Measurements from ENCODE around the gene OR52E1. TPM values are rescaled to one million over a fixed set of nuclear protein-coding genes. Genes with fewer than 3 reads are reported as not detected.

The OR52E1 gene
- total RNA-seq = not detected

DNA sequence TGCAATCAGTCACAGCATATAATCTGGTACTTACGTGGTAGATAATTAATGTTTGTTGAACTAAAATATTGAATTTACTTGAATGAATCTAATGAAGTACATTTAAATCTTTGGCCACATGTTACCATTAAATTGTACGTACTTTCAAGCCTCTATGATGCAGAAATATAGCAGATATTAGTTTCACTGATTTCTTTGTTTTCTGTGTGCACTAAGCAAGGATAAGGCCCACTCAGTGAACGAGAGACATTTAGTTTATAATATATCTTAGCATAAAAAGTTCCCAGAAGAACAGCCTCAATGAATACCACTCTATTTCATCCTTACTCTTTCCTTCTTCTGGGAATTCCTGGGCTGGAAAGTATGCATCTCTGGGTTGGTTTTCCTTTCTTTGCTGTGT, at the start of gene OR52E1:
Gene OR52E1, plus strand, starts transcription at position 301 of the 400 bp plus-strand sequence.
- Histone ChIP-seq H3K27me3 (no peaks in the 10 kb centered on the region), H3K9me3 (no peaks in the 10 kb centered on the region), H3K27ac (no peak within 1 kb of the TSS), H3K36me3 (no peaks in the 10 kb centered on the region), H3K4me3 (no peak within 1 kb of the TSS), H3K4me1 (no peaks in the 10 kb centered on the region)
- TF ChIP-seq, protein P1, sequence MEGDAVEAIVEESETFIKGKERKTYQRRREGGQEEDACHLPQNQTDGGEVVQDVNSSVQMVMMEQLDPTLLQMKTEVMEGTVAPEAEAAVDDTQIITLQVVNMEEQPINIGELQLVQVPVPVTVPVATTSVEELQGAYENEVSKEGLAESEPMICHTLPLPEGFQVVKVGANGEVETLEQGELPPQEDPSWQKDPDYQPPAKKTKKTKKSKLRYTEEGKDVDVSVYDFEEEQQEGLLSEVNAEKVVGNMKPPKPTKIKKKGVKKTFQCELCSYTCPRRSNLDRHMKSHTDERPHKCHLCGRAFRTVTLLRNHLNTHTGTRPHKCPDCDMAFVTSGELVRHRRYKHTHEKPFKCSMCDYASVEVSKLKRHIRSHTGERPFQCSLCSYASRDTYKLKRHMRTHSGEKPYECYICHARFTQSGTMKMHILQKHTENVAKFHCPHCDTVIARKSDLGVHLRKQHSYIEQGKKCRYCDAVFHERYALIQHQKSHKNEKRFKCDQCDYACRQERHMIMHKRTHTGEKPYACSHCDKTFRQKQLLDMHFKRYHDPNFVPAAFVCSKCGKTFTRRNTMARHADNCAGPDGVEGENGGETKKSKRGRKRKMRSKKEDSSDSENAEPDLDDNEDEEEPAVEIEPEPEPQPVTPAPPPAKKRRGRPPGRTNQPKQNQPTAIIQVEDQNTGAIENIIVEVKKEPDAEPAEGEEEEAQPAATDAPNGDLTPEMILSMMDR (IDR thresholded peaks at IDR 0.05) = no peak
- TF ChIP-seq POLR2A (IDR thresholded peaks at IDR 0.05) = no peak
- DNase-seq = no peak

DNA sequence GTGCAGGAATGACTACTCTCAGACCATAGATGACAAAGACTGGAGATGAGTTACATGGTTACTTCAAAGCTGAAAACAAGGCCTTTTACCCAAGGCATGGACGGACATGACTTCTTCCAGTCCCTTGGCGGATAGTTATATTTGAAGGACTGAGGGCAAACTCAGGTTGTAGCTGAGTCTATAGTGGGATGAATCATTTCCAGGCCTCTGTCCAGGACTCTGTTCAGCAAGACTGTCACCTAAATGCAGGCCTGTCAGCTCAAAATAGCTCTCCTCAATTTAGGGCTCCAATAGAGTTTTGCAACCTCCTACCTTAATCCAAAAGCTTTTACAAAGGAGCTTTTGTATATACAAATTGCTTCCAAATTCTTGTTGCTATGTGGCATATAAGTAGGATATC, 47.4 kb upstream of the OR52E1 start:
- Histone ChIP-seq H3K9me3 (no peaks in the 10 kb centered on the region), H3K4me3 (no peak overlapping the region), H3K4me1 (no peaks in the 10 kb centered on the region), H3K27me3 (no peaks in the 10 kb centered on the region), H3K27ac (no peak overlapping the region), H3K36me3 (no peaks in the 10 kb centered on the region)
- TF ChIP-seq POLR2A (IDR thresholded peaks at IDR 0.05) = no peak
- TF ChIP-seq, protein P1 (IDR thresholded peaks at IDR 0.05) = no peak
- DNase-seq = no peak

DNA sequence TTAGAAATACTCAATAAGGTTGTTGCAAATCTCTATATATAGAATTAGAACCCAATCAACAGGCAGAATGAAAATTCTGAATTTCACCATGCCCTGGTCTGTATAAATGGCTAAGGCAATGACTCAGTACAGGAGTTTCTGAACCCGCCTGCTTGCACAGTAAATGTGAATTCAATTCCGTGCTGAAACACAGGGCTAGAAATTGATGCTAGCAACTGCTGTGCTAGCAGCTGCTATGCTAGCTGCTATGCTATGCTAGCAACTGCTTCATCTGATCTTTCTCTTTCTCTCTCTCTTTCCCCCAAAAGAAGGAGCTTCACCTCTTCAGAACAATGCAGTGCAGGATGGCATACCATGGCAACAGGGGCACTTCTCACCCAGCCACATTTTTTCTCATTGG, 32.7 kb upstream of the OR52E1 start:
- no peaks in the 10 kb centered on the region for H3K27me3 ChIP-seq
- no peak overlapping the region for H3K27ac ChIP-seq
- DNase-seq = no peak
- no peaks in the 10 kb centered on the region for H3K9me3 ChIP-seq
- no peaks in the 10 kb centered on the region for H3K36me3 ChIP-seq
- no peak for TF ChIP-seq POLR2A (IDR thresholded peaks at IDR 0.05)
- TF ChIP-seq, protein P1 (IDR thresholded peaks at IDR 0.05) = no peak
- H3K4me3 ChIP-seq = no peak overlapping the region
- H3K4me1 ChIP-seq = no peaks in the 10 kb centered on the region

DNA sequence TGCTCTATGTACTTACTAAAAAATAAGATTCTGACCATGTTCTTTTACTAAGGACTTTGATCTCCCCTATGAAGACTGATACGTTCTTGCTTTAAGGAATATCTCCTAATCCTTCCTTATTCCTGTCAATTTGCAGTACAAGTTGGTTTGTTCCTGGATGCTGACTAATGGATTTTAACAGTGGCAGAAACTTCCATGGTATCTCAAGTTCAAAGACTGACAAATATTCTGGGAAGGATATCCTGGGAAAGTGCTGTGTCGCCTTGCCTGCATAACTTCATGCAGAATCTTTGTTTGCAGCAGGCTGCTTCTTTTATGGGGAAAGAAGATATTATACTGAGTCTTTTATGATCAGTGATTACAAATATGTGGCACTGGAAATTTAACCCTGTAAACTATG, 31.4 kb upstream of the OR52E1 start:
- H3K9me3 ChIP-seq = no peaks in the 10 kb centered on the region
- TF ChIP-seq POLR2A (IDR thresholded peaks at IDR 0.05) = no peak
- TF ChIP-seq, protein P1 (IDR thresholded peaks at IDR 0.05) = no peak

DNA sequence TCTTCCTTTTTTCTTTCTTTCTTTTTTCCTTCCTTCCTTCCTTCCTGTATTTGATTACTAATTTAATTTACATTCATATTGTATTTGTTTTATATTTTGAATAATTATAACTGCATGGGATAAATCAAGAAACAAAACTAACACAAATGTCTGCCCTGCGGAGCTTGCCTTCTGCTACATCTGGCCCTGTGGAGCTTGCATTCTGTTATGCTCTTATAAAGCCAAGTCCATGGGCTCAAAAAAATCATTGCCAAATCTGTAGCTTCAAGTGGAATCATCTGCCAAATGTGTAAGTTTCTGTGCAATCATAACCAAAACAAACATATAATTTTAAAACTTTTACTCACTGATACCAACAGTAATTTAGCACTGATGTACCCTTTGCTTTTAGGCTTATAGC, 31.0 kb upstream of the OR52E1 start:
- no peaks in the 10 kb centered on the region for H3K27me3 ChIP-seq
- no peaks in the 10 kb centered on the region for H3K9me3 ChIP-seq
- no peak overlapping the region for H3K27ac ChIP-seq
- H3K4me1 ChIP-seq = no peaks in the 10 kb centered on the region
- H3K36me3 ChIP-seq = no peaks in the 10 kb centered on the region
- TF ChIP-seq, protein P1 (IDR thresholded peaks at IDR 0.05) = no peak
- no peak for TF ChIP-seq POLR2A (IDR thresholded peaks at IDR 0.05)
- H3K4me3 ChIP-seq = no peak overlapping the region
- no peak for DNase-seq

More for the DNA sequence above, 31.4 kb upstream of the OR52E1 start:
- DNase-seq = no peak
- Histone ChIP-seq H3K4me3 (no peak overlapping the region), H3K4me1 (no peaks in the 10 kb centered on the region), H3K27ac (no peak overlapping the region), H3K27me3 (no peaks in the 10 kb centered on the region), H3K36me3 (no peaks in the 10 kb centered on the region)

DNA sequence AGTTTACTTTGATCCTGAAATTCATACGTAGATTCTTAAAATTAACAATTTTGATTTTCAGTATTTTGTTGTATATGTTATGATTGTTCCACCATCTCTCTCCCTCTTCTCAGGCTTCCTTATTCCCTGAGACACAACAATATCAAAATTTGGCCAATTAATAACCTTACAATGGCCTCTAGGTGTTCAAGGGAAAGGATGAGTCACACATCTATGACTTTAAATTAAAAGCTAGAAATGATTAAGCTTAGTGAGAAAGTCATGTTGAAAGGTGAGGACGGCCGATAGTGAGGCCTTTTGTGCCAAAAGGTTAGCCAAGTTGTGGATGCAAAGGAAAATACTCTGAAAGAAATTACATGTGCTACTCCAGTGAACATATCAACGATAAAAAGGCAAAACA, 28.5 kb upstream of the OR52E1 start:
- no peak for DNase-seq

More for the DNA sequence above, 28.5 kb upstream of the OR52E1 start:
- TF ChIP-seq POLR2A (IDR thresholded peaks at IDR 0.05) = no peak
- TF ChIP-seq, protein P1 (IDR thresholded peaks at IDR 0.05) = no peak
- Histone ChIP-seq H3K27me3 (no peaks in the 10 kb centered on the region), H3K4me3 (no peak overlapping the region), H3K36me3 (no peaks in the 10 kb centered on the region), H3K9me3 (no peaks in the 10 kb centered on the region), H3K27ac (no peak overlapping the region), H3K4me1 (no peaks in the 10 kb centered on the region)

Measured in Peyer's patch (tissue), 4 donors.